Panc1 (cell line): ENCODE data around the gene BORCS8. TPM values are rescaled to one million over a fixed set of nuclear protein-coding genes. Genes with fewer than 3 reads are reported as not detected.
A peak's percentile ranks its signal among the peaks of the same experiment; 100 is the strongest.

Source experiments
- ATAC-seq: fragments of 200-7000 bp; cut with Tn5 transposase; 2 replicates; pipeline ENCODE4 v1.9.1; 2020; ENCODE audit warnings: mild to moderate bottlenecking, moderate library complexity
- BruUV-seq: library from RNA; stranded (reverse); fragments of 400-500 nt; replicated peaks from 2 replicates; lab custom pipeline; 2021; lab: Mats Ljungman, UMichigan
- CTCF ChIA-PET: fragments of 300-600 bp; sonication (Branson Sonifier 250); formaldehyde crosslinking; loops from one replicate; lab custom pipeline; 2022; ENCODE audit warnings: antibody characterized with exemption; lab: Charles Lee
- POLR2A ChIA-PET: fragments of 300-600 bp; sonication (Branson Sonifier 250); formaldehyde crosslinking; loops from one replicate; lab custom pipeline; 2022; ENCODE audit warnings: antibody characterized with exemption; lab: Charles Lee
- DNase-seq: peaks from one replicate; pipeline ENCODE4 v3.0.0-alpha.2; 2010; ENCODE audit warnings: low read depth, low spot score
- H3K27ac ChIP-seq: 2 replicates; pipeline ENCODE4 v1.5.1; 2011; ENCODE audit warnings: mild to moderate bottlenecking, low read length, inconsistent platforms
- H3K27me3 ChIP-seq: fragments of 200-500 bp; sonication (Bioruptor generic); 2 replicates; pipeline ENCODE4 v1.6.0; 2014; ENCODE audit warnings: low read length, inconsistent platforms; ENCODE audit not compliant: control insufficient read depth, insufficient read depth
- H3K36me3 ChIP-seq: fragments of 200-500 bp; sonication (Bioruptor generic); 2 replicates; pipeline ENCODE4 v1.5.1; 2014; ENCODE audit warnings: inconsistent platforms, mild to moderate bottlenecking, low read length, moderate library complexity; ENCODE audit not compliant: control insufficient read depth, insufficient read depth
- H3K4me1 ChIP-seq: 2 replicates; pipeline ENCODE4 v1.5.1; 2011; ENCODE audit warnings: inconsistent platforms, mild to moderate bottlenecking, low read length, moderate library complexity; ENCODE audit not compliant: control insufficient read depth, insufficient read depth
- H3K4me3 ChIP-seq, 2 experiments: 2 replicates each; pipeline ENCODE4 v1.5.1; 2011 to 2012; ENCODE audit warnings: low read depth in 2 of 2, low read length in 2 of 2, mild to moderate bottlenecking in 2 of 2, inconsistent platforms in 1 of 2, moderate library complexity in 1 of 2
- H3K9me3 ChIP-seq: fragments of 200-500 bp; sonication (Bioruptor generic); 2 replicates; pipeline ENCODE4 v1.5.1; 2014; ENCODE audit warnings: low read depth, mild to moderate bottlenecking, inconsistent platforms, low read length, moderate library complexity; ENCODE audit not compliant: control insufficient read depth, insufficient read depth
- CTCF ChIP-seq: fragments of 450-650 bp; IDR thresholded peaks from 2 replicates; pipeline ENCODE4 v1.5.1; 2017; ENCODE audit warnings: mild to moderate bottlenecking
- POLR2AphosphoS5 ChIP-seq: IDR thresholded peaks from 2 replicates; pipeline ENCODE4 v1.6.1; 2012; ENCODE audit warnings: mild to moderate bottlenecking, low read depth, low read length, moderate library complexity
- REST ChIP-seq, 2 experiments: IDR thresholded peaks; 2 replicates each; pipeline ENCODE4 v1.6.1; 2011 to 2012; ENCODE audit warnings: low read depth in 2 of 2, control low read depth in 1 of 2, low read length in 1 of 2, mild to moderate bottlenecking in 1 of 2, moderate library complexity in 1 of 2; ENCODE audit not compliant: insufficient read depth in 1 of 2
- SIN3A ChIP-seq: IDR thresholded peaks from 2 replicates; pipeline ENCODE4 v1.6.1; 2012; ENCODE audit warnings: low read depth, mild to moderate bottlenecking, low read length, moderate library complexity, borderline replicate concordance; ENCODE audit not compliant: insufficient read depth
- TCF7L2 ChIP-seq: IDR thresholded peaks from 2 replicates; pipeline ENCODE4 v1.6.1; 2011; ENCODE audit warnings: mild to moderate bottlenecking, low read depth, low read length, inconsistent platforms
- in situ Hi-C: cut with HindIII; loops from 2 replicates; pipeline ENCODE4 v1.10.0; 2016; ENCODE audit warnings: low sequenced_read_pairs, low pct_unique_long_range_greater_than_20kb
- intact Hi-C: fragments of 100-400 bp; cut with micrococcal nuclease; formaldehyde crosslinking; loops from one replicate; pipeline ENCODE4 v1.10.0; 2022; ENCODE audit not compliant: unreplicated experiment
- total RNA-seq: library from RNA; stranded (reverse); gene quantifications from one replicate; pipeline ENCODE4 v1.2.1, GENCODE V29; 2021; ENCODE audit not compliant: unreplicated experiment

BORCS8 gene
- total RNA-seq, 1 experiment from 2014 or later, result 37.8 TPM

- no peak overlapping the region for H3K27ac ChIP-seq
- intact Hi-C loops (no loop called here), in situ Hi-C loops (no loop called here)
- no peaks in the 10 kb centered on the region for H3K27me3 ChIP-seq
- TF ChIP-seq POLR2AphosphoS5 (no peak), SIN3A (no peak), REST (IDR thresholded peaks at IDR 0.05; ENCODE audit: insufficient read depth in 1 of 2, low read depth in 2 of 2, low read length in 1 of 2) (no peak), CTCF (no peak), TCF7L2 (no peak)
- BruUV-seq, result no TSS peak
- no peak overlapping the region for H3K4me3 ChIP-seq
- H3K9me3 ChIP-seq, result no peaks in the 10 kb centered on the region
- H3K36me3 ChIP-seq, result no peaks in the 10 kb centered on the region
- DNase-seq, result no peak
- POLR2A ChIA-PET, result no interaction called here
- ATAC-seq, result no peak
- no peaks in the 10 kb centered on the region for H3K4me1 ChIP-seq
- CTCF ChIA-PET, result interaction anchor here (0.6 kb wide), 1 partner anchor 13 kb away, joined by 3 read pairs; no protein-coding TSS in a partner anchor
These were observed 20.9 kb downstream of the BORCS8 start for GRCh38 chr19:19170873-19171672.

- Histone ChIP-seq H3K9me3 (no peaks in the 10 kb centered on the region), H3K4me1 (no peaks in the 10 kb centered on the region), H3K27me3 (no peaks in the 10 kb centered on the region), H3K27ac (no peak within 1 kb of the TSS), H3K36me3 (no peaks in the 10 kb centered on the region), H3K4me3 (no peak within 1 kb of the TSS)
- ChIA-PET POLR2A (no interaction called here), CTCF (no interaction called here)
- DNase-seq (no peak), ATAC-seq (peak; percentile 65)
- TF ChIP-seq REST (IDR thresholded peaks at IDR 0.05; ENCODE audit: insufficient read depth in 1 of 2, low read depth in 2 of 2, low read length in 1 of 2) (no peak), SIN3A (no peak), POLR2AphosphoS5 (no peak), TCF7L2 (no peak), CTCF (no peak)
- in situ Hi-C loops, result no loop called here
- BruUV-seq, result no TSS peak
- intact Hi-C loops, result no loop called here
These were observed 21.7 kb downstream of the BORCS8 start, which contains the start of gene MEF2B for GRCh38 chr19:19170053-19170872. TSS of gene MEF2B (minus strand) at chr19:19170263. CDS start at chr19:19150735, 19,528 bp downstream.
